Germinal center (tissue), 1 donor: Measurements from ENCODE around the gene LINC01488.

ENCODE experiments used
- DNase-seq: peaks from one replicate; pipeline ENCODE4 v3.0.0; 2012; ENCODE audit warnings: mixed read lengths, low spot score

Gene LINC01488

DNA sequence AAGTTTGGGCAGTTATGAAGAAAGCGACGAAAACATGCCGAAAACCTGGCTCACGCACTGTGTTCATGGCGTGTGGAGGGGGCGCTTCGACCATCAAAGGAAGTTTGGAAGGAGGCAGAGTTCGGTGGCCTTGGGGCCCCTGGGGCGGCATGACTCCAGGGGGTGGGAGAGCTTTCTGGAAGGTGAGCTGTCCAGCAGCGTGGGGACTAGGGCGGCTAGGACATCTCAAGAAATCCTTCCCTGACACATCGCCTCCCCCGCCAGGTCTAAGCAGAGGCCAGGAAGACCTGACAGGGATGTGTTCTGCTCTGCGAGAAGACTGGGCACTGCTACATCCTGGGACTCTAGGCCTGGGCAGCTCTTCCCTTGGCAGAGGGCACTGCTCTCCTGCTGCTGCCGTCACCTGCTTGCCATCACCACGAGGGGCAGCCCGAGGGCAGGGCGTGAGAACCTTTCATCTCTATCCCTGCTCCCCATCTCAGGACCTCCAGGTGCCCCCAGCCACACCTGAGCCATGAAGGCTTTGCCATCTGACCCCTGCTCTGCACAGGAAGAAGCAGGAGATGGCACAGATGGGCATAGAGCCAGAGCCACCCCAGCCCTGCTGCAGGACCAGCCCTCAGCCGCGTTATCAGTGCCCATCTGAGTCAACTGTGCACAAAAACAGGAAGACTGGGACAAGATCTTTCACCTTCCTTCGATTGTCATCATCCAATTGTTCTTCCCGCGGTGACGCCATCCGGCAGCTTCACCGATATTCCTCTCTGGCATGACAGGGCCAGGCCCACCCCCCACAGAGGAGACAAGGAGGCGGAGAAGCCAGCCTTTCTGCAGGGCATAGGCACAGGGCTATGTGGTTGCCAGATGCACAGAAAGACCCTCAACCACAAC lies 12.7 kb downstream of the LINC01488 start:
- DNase-seq = no peak

DNA sequence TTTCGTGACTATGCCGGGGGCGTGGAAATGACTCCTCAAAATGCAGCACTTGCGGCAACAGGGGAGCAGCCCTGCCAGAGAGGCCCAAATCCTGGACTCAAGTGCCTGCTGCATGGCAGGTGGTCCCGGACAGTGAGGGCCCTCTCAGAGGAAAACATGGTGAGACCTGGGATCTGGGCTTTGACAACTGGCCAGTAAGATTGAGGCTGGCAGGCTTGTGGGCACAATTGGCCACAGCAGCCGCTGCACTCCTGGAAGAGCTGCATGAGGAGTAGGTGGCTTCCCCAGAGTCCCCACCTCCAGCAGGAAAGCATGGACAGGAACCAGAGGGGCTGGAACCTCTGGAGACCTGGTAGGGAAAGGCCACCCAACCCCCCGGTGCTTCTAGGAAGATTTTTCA lies 13.4 kb downstream of the LINC01488 start:
- DNase-seq = no peak

- no peak for DNase-seq
Measured at GRCh38 chr11:69495441-69496201, 14.2 kb downstream of the LINC01488 start.

DNA sequence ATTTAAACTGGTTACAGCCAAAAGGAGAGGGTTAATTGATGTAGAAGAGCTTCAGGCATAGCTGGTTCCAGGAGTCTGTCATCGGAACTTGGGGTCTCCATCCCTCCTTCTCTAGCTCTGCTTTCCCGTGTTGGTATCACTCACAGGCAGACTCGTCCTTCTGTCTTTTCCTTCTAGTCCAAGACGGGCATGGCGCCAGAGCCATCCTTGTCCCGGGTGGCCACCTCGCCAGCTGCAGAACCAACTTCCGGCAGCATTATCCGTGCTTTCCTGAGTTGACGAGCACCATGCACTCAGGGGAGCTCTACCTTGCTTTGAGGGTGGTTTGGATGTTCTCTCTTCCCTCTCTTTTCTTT lies 14.7 kb downstream of the LINC01488 start:
- DNase-seq = no peak

- DNase-seq = no peak
Measured at GRCh38 chr11:69496631-69497220, 15.3 kb downstream of the LINC01488 start.

DNA sequence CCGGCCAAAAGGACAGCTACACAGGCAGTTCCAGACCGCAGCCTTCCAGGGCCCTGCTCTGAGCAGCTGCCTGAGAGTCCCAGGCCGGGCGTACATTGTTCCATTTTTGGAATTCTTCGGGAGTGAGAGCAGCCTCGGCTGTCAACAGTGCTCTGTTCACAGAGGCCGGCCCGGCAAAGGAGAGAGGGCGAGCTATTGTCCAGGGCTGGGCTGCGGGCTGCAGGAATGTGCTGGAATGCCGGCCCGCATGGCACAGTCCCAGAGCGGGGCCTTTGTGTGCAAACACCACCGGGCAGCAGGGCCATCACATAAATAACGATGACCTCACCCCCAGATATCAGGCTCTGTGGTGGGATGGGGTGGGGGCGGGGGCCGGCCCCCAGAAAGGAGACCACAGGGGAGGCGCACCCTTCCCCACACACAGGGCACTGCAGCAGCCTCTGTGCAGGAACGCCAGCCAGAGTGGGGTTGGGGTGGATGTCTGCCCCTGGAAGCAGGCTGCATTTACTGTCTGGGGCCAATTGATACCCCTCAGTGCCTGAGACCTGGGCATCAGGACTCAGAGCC lies 15.8 kb downstream of the LINC01488 start:
- DNase-seq = no peak

DNA sequence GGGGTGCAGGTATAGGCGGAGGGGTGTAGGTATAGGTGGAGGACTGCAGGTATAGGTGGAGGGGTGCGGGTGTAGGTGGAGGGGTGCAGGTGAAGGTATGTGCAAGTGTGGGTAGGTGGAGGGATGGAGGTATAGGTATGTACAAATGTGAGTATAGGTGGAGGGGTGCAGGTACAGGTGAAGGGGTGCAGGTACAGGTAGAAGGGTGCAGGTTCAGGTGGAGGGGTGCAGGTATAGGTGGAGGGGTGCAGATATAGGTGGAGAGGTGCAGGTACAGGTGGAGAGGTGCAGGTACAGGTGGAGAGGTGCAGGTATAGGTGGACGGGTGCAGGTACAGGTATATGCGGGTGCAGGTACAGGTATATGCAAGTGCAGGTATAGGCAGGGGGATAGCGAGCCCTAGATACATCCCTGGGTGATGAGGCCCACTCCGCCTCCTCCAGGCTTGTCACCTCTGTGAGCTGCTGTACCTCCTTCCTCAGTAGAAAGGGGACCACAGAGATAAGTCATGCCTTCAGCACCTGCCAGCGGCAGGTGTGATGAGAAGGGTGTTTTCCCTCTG lies 17.2 kb downstream of the LINC01488 start:
- DNase-seq = no peak

GRCh38 chr11:69499186-69499917 lies 17.9 kb downstream of the LINC01488 start:
- no peak for DNase-seq

DNA sequence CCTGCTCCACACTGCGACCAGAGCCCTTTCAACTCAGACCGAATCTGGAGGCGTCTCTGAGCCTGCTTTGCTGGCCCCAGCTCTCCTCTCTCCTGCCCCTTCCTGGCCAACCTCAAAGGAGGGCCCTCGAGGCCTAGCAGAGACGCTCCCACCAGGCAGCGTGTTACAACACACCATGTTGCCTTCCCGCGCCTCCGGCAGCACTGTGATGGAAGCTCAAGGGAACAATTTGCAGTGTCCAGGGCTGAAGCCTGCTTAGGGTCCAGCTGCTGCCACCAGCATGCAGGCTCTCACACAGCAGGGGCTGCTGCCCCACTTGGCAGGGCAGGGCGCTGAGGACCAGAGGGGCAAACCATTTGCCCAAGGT lies 18.4 kb downstream of the LINC01488 start:
- DNase-seq = no peak

DNA sequence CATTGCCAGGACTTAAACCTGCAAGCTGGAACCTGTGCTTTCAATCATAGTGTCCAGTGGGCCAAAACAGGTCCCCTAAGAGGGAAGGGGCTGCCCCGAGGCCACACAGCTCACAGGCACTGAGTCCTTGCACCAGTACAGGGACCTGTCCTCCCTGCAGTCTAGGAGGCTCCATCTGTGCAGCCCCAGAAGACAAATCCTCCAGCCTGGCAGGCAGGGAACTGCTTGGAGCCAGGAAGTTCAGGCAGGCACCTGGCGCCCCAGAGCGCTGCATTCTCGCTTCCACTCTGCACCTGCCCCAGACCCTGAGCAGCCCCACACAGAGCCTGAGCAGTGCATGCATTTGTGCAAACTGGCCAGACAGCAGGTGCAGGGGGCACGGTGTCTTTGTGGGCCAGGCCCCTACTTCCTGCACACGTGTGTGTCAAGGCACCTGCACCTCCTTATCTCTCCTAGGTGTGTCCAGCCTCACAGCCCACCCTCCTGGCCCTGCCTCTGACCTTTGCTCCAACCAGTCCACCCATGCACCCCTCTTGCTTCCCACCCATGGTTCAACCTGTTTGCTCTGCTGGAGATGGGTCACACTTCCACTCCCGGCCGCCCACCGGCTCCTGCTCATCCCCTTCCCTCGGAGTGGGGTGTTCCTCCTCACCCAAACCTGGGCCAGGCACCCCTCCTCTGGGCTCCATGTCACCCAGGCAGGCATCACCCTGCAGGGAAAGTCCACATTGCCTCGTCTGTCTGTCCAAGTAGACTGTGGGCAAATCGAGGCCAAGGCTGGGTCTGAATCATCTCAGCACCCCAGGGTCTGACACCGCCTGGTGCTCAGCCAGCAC lies 19.0 kb downstream of the LINC01488 start:
- no peak for DNase-seq

GRCh38 chr11:69501121-69501489 lies 19.6 kb downstream of the LINC01488 start:
- no peak for DNase-seq

- DNase-seq = no peak
Measured at GRCh38 chr11:69501891-69502860, 20.7 kb downstream of the LINC01488 start.

GRCh38 chr11:69504127-69504526 lies 22.7 kb downstream of the LINC01488 start:
- no peak for DNase-seq

DNA sequence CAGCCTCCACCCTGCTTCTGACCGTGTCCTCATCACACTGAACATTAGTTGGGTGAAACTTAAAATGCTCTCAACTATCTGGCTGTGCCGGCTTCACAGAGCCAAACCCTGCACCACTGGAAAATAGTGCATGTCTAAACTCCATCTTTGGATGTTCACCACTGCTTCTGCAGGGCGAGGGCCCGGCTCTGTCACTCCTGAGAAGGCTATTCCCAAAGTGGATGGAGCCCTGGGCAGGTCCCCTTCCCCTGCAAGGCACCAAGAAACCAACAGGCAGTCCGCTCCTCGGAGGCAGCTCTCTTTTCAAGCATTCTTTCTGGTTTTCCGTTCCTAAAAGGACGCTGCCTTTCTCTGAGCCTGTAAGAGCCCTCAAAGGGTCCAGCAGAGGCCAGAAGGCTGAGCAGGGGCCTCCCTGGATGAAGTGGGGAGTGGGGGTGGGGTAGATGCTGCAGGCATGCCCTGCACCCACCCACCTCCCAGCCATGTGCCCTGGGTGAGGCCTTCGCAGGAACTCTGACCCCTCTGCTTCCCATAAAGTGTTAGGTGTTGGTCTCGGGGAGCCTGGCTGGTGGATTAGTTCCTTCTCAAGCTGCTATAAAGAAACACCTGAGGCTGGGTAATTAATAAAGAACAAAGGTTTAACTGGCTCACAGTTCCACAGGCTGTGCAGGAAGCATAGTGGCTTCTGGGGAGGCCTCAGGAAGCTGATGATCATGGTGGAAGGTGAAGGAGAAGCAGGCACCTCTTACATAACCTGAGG lies 23.3 kb downstream of the LINC01488 start:
- DNase-seq = no peak

DNA sequence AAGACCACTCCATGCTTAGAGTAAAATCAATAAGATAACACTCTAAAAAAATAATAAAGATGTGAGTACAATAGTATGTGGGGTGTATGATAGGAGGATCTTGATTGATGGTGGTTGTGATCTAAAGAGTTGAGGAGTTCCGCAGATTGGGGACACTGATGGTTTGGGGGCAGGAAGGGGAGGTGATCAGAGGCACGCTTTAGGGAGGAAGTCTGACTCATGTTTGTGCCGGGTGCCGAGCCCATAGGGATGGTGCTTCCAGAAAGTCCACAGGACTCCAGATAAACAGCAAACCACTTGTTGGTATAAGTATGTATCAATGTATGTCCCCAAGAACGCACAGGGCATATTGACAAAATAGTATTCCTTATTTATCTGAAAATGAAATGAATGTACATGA lies 27.5 kb downstream of the LINC01488 start:
- DNase-seq = no peak

DNA sequence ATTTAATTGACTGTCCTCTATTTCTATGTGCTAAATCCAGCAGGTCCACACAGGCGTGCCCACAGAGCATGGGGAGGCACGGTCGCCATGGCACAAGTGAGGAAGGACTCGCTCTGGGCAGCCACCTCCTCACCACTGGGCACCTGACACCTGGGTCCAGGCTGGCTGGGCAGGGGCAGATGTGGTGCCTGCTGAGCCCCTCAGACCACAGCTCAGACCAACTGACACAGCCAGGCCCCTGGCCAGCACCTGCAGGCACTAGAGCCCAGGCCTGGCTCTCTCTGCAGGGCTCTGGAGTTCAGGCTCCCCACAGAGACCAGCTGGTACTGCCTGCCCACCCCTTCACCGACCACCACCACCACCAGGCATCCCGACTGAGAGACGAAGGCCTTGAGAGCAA lies 27.9 kb downstream of the LINC01488 start:
- no peak for DNase-seq

DNA sequence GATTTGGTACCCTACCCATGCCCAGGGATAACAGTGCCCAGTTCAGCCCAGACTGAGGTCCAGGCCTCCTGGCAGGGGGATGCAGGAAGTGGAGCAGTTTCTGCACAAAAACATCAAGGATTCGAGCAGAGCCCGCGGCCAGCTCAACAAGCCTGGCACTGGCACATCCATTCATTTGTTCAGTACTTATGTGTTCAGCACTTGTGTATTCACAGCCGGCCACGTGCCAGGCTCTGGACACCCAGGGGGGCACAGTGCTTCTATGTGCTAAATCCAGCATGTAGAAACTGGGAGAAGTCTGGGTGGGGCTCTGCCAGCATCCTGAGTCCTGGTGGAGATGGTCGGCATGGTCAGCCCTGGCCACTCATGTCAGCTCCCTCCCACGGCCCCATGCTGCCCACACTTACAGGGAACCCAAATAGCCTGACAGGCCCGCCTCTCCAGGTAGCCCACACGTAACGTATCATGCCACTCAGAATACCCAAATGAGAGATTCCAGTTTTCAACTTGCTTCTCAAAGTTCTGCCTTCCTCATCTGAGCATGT lies 28.5 kb downstream of the LINC01488 start:
- no peak for DNase-seq
